GM19328 (cell line): Measurements from ENCODE around the gene GBP2.

ENCODE experiments used
- ATAC-seq: cut with Tn5 transposase; IDR thresholded peaks from one replicate; pipeline ENCODE4 v1.9.1; 2021; ENCODE audit warnings: mild to moderate bottlenecking, moderate library complexity; ENCODE audit not compliant: unreplicated experiment

Gene GBP2

GRCh38 chr1:89068291-89068690, 57.6 kb downstream of the GBP2 start:
- ATAC-seq = no peak

GRCh38 chr1:89065079-89065868, 60.6 kb downstream of the GBP2 start, which contains the start of gene GBP1:
TSS of gene GBP1 (minus strand) at chr1:89065208. CDS start at chr1:89063234, 1,974 bp downstream.
- ATAC-seq = peak; percentile 58

- no peak for ATAC-seq
Measured at GRCh38 chr1:89064632-89065031, 61.3 kb downstream of the GBP2 start.

GRCh38 chr1:89063094-89063493, 62.8 kb downstream of the GBP2 start:
- ATAC-seq = no peak

GRCh38 chr1:89060091-89060490, 65.8 kb downstream of the GBP2 start:
- no peak for ATAC-seq
